ENCODE measurements around the gene PBRM1.
A peak's percentile ranks its signal among the peaks of the same experiment; 100 is the strongest.

PBRM1 gene

GRCh38 chr3:52593103-52593502, 92.6 kb downstream of the PBRM1 start:
- H3K27me3 Mint-ChIP-seq = no peaks in the 10 kb centered on the region
- no peaks in the 10 kb centered on the region for H3K4me1 Mint-ChIP-seq
- H3K27ac Mint-ChIP-seq = no peak overlapping the region
- H3K9me3 Mint-ChIP-seq = no peaks in the 10 kb centered on the region
- no peak overlapping the region for H3K4me3 Mint-ChIP-seq
- DNase-seq = no peak
- ATAC-seq = no peak

- ATAC-seq (no peak), DNase-seq (no peak)
- Mint-ChIP-seq H3K4me3 (no peak overlapping the region), H3K4me1 (no peaks in the 10 kb centered on the region), H3K27me3 (no peaks in the 10 kb centered on the region), H3K27ac (peak overlapping the region in 1 of 2 donors; percentile 83), H3K9me3 (no peaks in the 10 kb centered on the region)
Observed at GRCh38 chr3:52574056-52574965, 111.4 kb downstream of the PBRM1 start.

DNA sequence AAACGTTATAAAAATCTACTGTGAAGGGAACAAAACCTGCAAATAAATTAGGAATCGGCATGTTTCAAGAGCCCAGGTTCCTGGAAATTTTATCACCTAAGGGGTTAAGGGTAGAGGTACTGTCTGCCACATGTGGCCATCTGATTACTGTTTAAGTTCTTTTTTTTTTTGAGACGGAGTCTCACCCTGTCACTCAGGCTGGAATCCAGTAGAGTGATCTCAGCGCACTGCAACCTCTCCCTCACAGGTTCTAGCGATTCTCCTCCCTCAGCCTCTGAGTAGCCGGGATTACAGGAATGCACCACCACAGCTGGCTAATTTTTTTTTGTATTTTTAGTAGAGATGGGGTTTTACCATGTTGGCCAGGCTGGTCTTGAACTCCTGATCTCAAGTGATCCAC, 113.5 kb downstream of the PBRM1 start:
- H3K27me3 Mint-ChIP-seq = no peaks in the 10 kb centered on the region
- no peak overlapping the region for H3K27ac Mint-ChIP-seq
- no peaks in the 10 kb centered on the region for H3K9me3 Mint-ChIP-seq
- H3K4me3 Mint-ChIP-seq = no peak overlapping the region
- ATAC-seq (no peak), DNase-seq (no peak)
- H3K4me1 Mint-ChIP-seq = no peaks in the 10 kb centered on the region

DNA sequence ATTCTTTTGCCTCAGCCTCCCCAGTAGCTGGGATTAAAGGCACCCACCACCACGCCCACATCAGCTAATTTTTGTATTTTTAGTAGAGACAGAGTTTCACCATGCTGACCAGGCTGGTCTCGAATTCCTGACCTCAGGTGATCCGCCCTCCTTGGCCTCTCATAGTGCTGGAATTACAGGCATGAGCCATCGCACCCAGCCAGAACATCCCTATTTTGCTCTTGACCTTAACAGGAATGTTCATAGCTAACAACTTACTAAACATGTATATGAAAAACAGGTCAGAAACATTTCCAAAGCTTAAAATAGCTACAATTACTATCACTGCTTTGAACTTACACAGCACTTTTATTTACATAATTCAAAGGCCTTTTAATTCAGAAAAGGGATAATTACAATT, 115.6 kb downstream of the PBRM1 start:
- DNase-seq = no peak
- Mint-ChIP-seq H3K4me1 (no peaks in the 10 kb centered on the region), H3K4me3 (no peak overlapping the region), H3K27me3 (no peaks in the 10 kb centered on the region), H3K9me3 (no peaks in the 10 kb centered on the region), H3K27ac (no peak overlapping the region)
- ATAC-seq = no peak

DNA sequence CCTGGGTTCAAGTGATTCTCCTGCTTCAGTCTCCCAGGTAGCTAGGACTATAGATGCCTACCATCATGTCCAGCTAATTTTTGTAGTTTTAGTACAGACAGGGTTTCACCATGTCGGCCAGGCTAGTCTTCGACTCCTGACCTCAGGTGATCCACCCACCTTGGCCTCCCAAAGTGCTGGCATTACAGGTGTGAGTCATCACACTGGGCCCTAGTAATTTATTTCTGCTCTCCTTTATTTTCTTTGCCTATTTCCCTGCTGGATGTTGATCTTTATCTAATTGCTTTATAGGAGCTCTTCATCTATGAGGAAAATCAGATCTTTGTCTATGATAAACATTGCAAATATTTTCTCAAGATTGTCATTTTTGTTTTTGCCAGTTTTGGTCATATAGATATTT, 117.6 kb downstream of the PBRM1 start:
- Mint-ChIP-seq H3K4me1 (no peaks in the 10 kb centered on the region), H3K27ac (no peak overlapping the region), H3K27me3 (no peaks in the 10 kb centered on the region), H3K4me3 (no peak overlapping the region), H3K9me3 (no peaks in the 10 kb centered on the region)
- ATAC-seq (no peak), DNase-seq (no peak)

GRCh38 chr3:52563984-52564383, 121.7 kb downstream of the PBRM1 start:
- no peaks in the 10 kb centered on the region for H3K9me3 Mint-ChIP-seq
- ATAC-seq (no peak), DNase-seq (no peak)
- no peak overlapping the region for H3K4me3 Mint-ChIP-seq
- no peaks in the 10 kb centered on the region for H3K27me3 Mint-ChIP-seq
- H3K27ac Mint-ChIP-seq = no peak overlapping the region
- H3K4me1 Mint-ChIP-seq = peaks cover 5% of the 10 kb centered on the region

DNA sequence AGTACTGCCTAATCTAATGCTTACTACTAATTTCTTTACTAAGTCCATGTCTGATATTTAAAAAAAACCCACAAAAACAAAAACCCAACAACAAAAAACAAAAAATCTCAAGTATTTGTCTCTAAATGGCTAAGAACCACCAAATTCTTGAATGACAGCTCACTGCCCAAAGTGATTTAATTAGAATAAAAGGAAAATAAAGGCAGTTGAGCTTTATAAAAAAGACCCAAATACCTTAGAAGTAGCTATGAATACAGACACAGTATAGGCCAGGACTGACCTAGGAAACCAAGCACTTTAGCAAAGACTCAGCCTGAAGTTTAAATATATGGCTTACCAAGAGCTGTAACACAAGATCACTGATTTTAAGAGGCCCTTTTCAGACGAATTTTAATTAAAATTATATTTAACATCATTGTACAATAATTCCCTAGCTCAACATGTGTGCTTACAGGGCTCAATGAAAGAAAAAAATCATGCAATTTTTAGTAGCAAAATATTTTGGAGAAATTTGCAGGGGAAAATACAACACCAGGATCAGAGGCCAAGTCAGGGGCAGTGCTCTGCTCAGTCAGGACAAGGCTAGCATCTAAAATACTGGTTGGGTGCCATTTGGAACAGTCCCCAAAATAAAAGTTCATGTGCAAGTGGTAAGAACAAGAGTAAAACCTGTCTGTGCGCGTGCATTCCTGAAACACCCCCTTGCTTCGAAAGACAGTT, 124.5 kb downstream of the PBRM1 start:
- Mint-ChIP-seq H3K4me1 (peaks cover 11% of the 10 kb centered on the region), H3K4me3 (no peak overlapping the region), H3K9me3 (no peaks in the 10 kb centered on the region), H3K27ac (no peak overlapping the region), H3K27me3 (no peaks in the 10 kb centered on the region)
- ATAC-seq (no peak), DNase-seq (no peak)

DNA sequence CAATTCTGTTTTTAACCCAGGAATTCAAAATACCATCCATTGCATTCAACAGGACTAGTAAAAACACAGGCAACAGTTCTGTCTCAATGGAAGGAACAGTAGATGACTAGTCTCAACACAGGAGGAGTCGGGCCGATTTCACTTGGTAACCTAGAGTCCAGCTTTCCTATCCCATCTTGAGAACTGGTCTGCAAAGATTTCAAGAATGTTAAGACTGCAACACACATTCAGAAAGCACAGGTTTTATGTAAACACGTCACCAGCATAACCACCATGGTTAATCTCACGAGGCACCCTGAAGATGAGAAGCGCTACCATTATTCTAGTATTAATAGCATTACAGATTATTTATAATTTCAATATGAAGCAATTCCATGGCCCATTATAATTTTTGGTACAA, 127.3 kb downstream of the PBRM1 start:
- H3K4me1 Mint-ChIP-seq = peaks cover 11% of the 10 kb centered on the region
- H3K27ac Mint-ChIP-seq = no peak overlapping the region
- H3K27me3 Mint-ChIP-seq = no peaks in the 10 kb centered on the region
- DNase-seq (no peak), ATAC-seq (no peak)
- no peak overlapping the region for H3K4me3 Mint-ChIP-seq
- no peaks in the 10 kb centered on the region for H3K9me3 Mint-ChIP-seq

- Mint-ChIP-seq H3K27me3 (no peaks in the 10 kb centered on the region), H3K4me3 (no peak overlapping the region), H3K27ac (no peak overlapping the region), H3K4me1 (peaks cover 11% of the 10 kb centered on the region), H3K9me3 (no peaks in the 10 kb centered on the region)
- DNase-seq (no peak), ATAC-seq (no peak)
Observed at GRCh38 chr3:52557011-52557960, 128.4 kb downstream of the PBRM1 start.

- no peaks in the 10 kb centered on the region for H3K27me3 Mint-ChIP-seq
- H3K27ac Mint-ChIP-seq = no peak overlapping the region
- ATAC-seq = no peak
- no peaks in the 10 kb centered on the region for H3K9me3 Mint-ChIP-seq
- no peak for DNase-seq
- H3K4me3 Mint-ChIP-seq = no peak overlapping the region
- peaks cover 8% of the 10 kb centered on the region for H3K4me1 Mint-ChIP-seq
Observed at GRCh38 chr3:52555056-52555455, 130.7 kb downstream of the PBRM1 start.

DNA sequence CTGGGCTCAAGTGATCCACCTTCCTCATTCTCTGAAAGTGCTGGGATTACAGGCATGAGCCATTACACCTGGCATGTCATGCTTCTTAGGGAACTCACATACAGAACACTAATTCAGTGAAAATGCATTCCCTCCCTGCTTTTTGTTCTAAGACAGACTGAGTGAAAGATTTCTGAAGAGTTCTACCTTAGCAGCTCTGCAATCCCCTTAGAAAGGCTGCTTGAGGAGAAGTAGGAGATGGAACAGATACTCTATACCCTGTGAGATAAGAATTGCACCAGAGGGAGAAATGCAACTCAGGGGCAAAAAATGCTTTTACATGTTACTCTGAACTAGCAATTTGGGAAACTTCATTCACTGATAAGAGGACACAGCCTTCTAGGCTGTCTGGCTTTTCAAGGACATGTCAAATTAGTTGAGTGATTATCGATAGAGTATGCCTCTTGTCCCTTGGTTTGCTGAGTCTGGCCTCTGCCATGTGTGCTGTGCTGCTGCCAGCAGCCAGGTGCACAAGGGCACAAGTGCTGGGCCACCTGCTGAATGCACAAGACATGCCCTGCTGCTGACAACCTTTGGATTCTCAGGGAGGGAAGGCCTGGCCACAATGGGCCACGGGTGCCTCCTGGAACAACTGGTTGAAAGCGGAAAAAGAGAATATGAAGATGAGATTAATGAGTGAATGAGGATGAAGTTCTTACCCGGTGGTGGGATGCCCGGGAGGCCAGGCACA, 131.5 kb downstream of the PBRM1 start:
- Mint-ChIP-seq H3K27ac (peak overlapping the region in 1 of 2 donors; percentile 12), H3K9me3 (no peaks in the 10 kb centered on the region), H3K27me3 (no peaks in the 10 kb centered on the region), H3K4me1 (peaks cover 6% of the 10 kb centered on the region), H3K4me3 (no peak overlapping the region)
- no peak for ATAC-seq
- no peak for DNase-seq

- no peak for ATAC-seq
- no peaks in the 10 kb centered on the region for H3K27me3 Mint-ChIP-seq
Observed at GRCh38 chr3:52552089-52552488, 133.6 kb downstream of the PBRM1 start.

GRCh38 chr3:52551118-52551517, 134.6 kb downstream of the PBRM1 start:
- no peak for DNase-seq

More at GRCh38 chr3:52552089-52552488, 133.6 kb downstream of the PBRM1 start:
- Mint-ChIP-seq H3K27ac (no peak overlapping the region), H3K9me3 (no peaks in the 10 kb centered on the region), H3K4me1 (peaks cover 6% of the 10 kb centered on the region), H3K4me3 (no peak overlapping the region)
- DNase-seq = no peak

DNA sequence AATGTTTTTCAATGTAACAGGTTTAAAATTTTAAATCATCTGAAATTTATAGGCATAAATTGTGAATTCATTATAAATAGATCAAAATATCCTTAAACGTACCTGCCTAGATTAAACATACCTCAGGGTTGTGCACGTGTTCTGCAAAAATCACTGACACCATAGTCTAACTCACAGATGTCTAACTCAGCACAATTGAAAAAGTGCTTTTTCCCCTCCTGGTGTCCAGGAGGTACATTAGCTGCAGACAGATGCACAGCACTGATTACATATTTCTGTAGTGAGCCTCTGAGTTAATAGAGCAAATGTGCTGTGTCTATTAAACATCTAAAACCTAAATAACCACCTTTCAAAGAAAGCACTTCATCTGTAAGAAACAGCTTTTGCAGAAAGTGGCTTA, 138.6 kb downstream of the PBRM1 start:
- H3K27ac Mint-ChIP-seq = peak overlapping the region in 1 of 2 donors; percentile 40
- ATAC-seq (no peak), DNase-seq (no peak)
- H3K9me3 Mint-ChIP-seq = no peaks in the 10 kb centered on the region
- H3K4me3 Mint-ChIP-seq = no peak overlapping the region
- peaks cover 8% of the 10 kb centered on the region for H3K4me1 Mint-ChIP-seq
- H3K27me3 Mint-ChIP-seq = no peaks in the 10 kb centered on the region

More at GRCh38 chr3:52551118-52551517, 134.6 kb downstream of the PBRM1 start:
- Mint-ChIP-seq H3K4me1 (no peaks in the 10 kb centered on the region), H3K27ac (peak overlapping the region in 1 of 2 donors; percentile 59), H3K27me3 (no peaks in the 10 kb centered on the region), H3K4me3 (no peak overlapping the region), H3K9me3 (no peaks in the 10 kb centered on the region)
- no peak for ATAC-seq
